ENCODE data around the gene NTRK2. TPM values are rescaled to one million over a fixed set of nuclear protein-coding genes. Genes with fewer than 3 reads are reported as not detected.

The NTRK2 gene
- total and polyA plus RNA-seq, 2 experiments from 2014 or later = 0.03 TPM; not detected in 1

GRCh38 chr9:84996029-84996428 is 326.5 kb downstream of the NTRK2 start:
- Histone ChIP-seq H3K4me2 (no peak overlapping the region), H3K4me3 (no peak overlapping the region), H4K20me1 (replicated peaks; ENCODE audit: insufficient read depth) (no peaks in the 10 kb centered on the region), H3K79me2 (replicated peaks; ENCODE audit: insufficient read depth) (no peaks in the 10 kb centered on the region), H3K27me3 (ENCODE audit: insufficient read depth) (no peaks in the 10 kb centered on the region), H3K4me1 (ENCODE audit: insufficient read depth) (no peaks in the 10 kb centered on the region), H3K36me3 (ENCODE audit: insufficient read depth) (no peaks in the 10 kb centered on the region), H3F3A (replicated peaks; ENCODE audit: low read depth) (no peaks in the 10 kb centered on the region), H3K9me2 (ENCODE audit: insufficient read depth) (no peaks in the 10 kb centered on the region), H3K27ac (ENCODE audit: low read depth) (no peak overlapping the region), H2AFZ (no peak overlapping the region)
- ATAC-seq (no peak), DNase-seq (ENCODE audit: low spot score) (no peak)
- TF ChIP-seq CREB1 (CRISPR knock-in tag; IDR thresholded peaks at IDR 0.05; ENCODE audit: low read depth) = no peak
- TF ChIP-seq, protein P1, sequence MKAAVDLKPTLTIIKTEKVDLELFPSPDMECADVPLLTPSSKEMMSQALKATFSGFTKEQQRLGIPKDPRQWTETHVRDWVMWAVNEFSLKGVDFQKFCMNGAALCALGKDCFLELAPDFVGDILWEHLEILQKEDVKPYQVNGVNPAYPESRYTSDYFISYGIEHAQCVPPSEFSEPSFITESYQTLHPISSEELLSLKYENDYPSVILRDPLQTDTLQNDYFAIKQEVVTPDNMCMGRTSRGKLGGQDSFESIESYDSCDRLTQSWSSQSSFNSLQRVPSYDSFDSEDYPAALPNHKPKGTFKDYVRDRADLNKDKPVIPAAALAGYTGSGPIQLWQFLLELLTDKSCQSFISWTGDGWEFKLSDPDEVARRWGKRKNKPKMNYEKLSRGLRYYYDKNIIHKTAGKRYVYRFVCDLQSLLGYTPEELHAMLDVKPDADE (IDR thresholded peaks at IDR 0.05) = no peak
- no peak for TF ChIP-seq NANOG (IDR thresholded peaks at IDR 0.05; ENCODE audit: borderline replicate concordance)
- no peak for TF ChIP-seq POLR2AphosphoS5 (IDR thresholded peaks at IDR 0.05; ENCODE audit: low read depth)
- no peak for TF ChIP-seq ZNF114 (CRISPR knock-in tag; IDR thresholded peaks at IDR 0.05)
- TF ChIP-seq ZNF462 (CRISPR knock-in tag; IDR thresholded peaks at IDR 0.05) = no peak
- no peak for TF ChIP-seq EZH2 (IDR thresholded peaks at IDR 0.05; ENCODE audit: low read depth, unreplicated experiment)
- TF ChIP-seq, protein P2, sequence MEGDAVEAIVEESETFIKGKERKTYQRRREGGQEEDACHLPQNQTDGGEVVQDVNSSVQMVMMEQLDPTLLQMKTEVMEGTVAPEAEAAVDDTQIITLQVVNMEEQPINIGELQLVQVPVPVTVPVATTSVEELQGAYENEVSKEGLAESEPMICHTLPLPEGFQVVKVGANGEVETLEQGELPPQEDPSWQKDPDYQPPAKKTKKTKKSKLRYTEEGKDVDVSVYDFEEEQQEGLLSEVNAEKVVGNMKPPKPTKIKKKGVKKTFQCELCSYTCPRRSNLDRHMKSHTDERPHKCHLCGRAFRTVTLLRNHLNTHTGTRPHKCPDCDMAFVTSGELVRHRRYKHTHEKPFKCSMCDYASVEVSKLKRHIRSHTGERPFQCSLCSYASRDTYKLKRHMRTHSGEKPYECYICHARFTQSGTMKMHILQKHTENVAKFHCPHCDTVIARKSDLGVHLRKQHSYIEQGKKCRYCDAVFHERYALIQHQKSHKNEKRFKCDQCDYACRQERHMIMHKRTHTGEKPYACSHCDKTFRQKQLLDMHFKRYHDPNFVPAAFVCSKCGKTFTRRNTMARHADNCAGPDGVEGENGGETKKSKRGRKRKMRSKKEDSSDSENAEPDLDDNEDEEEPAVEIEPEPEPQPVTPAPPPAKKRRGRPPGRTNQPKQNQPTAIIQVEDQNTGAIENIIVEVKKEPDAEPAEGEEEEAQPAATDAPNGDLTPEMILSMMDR (conservative IDR thresholded peaks at IDR 0.05; ENCODE audit: low read depth in 2 of 2) = no peak
- TF ChIP-seq STAT1 (IDR thresholded peaks at IDR 0.05; ENCODE audit: unreplicated experiment) = no peak
- no peak for TF ChIP-seq ZNF331 (CRISPR knock-in tag; IDR thresholded peaks at IDR 0.05; ENCODE audit: low read depth)
- no peak for TF ChIP-seq JUNB (IDR thresholded peaks at IDR 0.05; ENCODE audit: unreplicated experiment)
- no peak for TF ChIP-seq REST (IDR thresholded peaks at IDR 0.05; ENCODE audit: unreplicated experiment)
- no peak for TF ChIP-seq EZH2phosphoT487 (IDR thresholded peaks at IDR 0.05; ENCODE audit: unreplicated experiment)
- Mint-ChIP-seq H3K27ac (no peak overlapping the region), H3K4me3 (no peak overlapping the region), H3K9me3 (peaks cover 14% of the 10 kb centered on the region), H3K4me1 (no peaks in the 10 kb centered on the region), H3K27me3 (ENCODE audit: insufficient read depth, low read depth, poor library complexity) (peaks cover 2% of the 10 kb centered on the region), H3K36me3 (ENCODE audit: low read depth) (peaks cover 5% of the 10 kb centered on the region; the same call in 2 of the 3 replicates)

All from GM23338 (cell line).